GM19324 (cell line): ENCODE data around the gene CACTIN.
"Not testable (repeated sequence)": the region's sequence is repeated elsewhere in the genome, so short reads cannot be mapped to it uniquely, and the experiment has no call there.

ENCODE experiments used
- ATAC-seq: cut with Tn5 transposase; IDR thresholded peaks from one replicate; pipeline ENCODE4 v1.9.1; 2021; ENCODE audit warnings: mild to moderate bottlenecking, moderate library complexity; ENCODE audit not compliant: unreplicated experiment, low FRiP score

The CACTIN gene

GRCh38 chr19:3648037-3648905, 21.7 kb upstream of the CACTIN start:
- ATAC-seq = no peak

- not testable (repeated sequence) for ATAC-seq
Measured at GRCh38 chr19:3647102-3647501, 20.5 kb upstream of the CACTIN start.

GRCh38 chr19:3646336-3647092, 19.9 kb upstream of the CACTIN start:
- no peak for ATAC-seq

- ATAC-seq = no peak
Measured at GRCh38 chr19:3645726-3646125, 19.1 kb upstream of the CACTIN start.

GRCh38 chr19:3645067-3645396, 18.4 kb upstream of the CACTIN start:
- no peak for ATAC-seq

GRCh38 chr19:3644351-3645066, 17.9 kb upstream of the CACTIN start:
- no peak for ATAC-seq

GRCh38 chr19:3643674-3644313, 17.2 kb upstream of the CACTIN start:
- ATAC-seq = no peak

GRCh38 chr19:3642987-3643673, 16.5 kb upstream of the CACTIN start:
- ATAC-seq = no peak

GRCh38 chr19:3642296-3642695, 15.7 kb upstream of the CACTIN start:
- no peak for ATAC-seq

GRCh38 chr19:3641515-3642269, 15.1 kb upstream of the CACTIN start:
- ATAC-seq = no peak

GRCh38 chr19:3639479-3639878, 12.9 kb upstream of the CACTIN start:
- ATAC-seq = no peak

GRCh38 chr19:3638208-3639193, 11.9 kb upstream of the CACTIN start:
- no peak for ATAC-seq

- ATAC-seq = no peak
Measured at GRCh38 chr19:3637621-3638020, 11.0 kb upstream of the CACTIN start.

GRCh38 chr19:3636962-3637361, 10.4 kb upstream of the CACTIN start:
- ATAC-seq = no peak

- ATAC-seq = no peak
Measured at GRCh38 chr19:3636506-3636905, 9.9 kb upstream of the CACTIN start.

- no peak for ATAC-seq
Measured at GRCh38 chr19:3634496-3635045, 8.0 kb upstream of the CACTIN start.

GRCh38 chr19:3633559-3633988, 7.0 kb upstream of the CACTIN start:
- ATAC-seq = no peak
